ENCODE measurements around the gene IPCEF1.

IPCEF1 gene

DNA sequence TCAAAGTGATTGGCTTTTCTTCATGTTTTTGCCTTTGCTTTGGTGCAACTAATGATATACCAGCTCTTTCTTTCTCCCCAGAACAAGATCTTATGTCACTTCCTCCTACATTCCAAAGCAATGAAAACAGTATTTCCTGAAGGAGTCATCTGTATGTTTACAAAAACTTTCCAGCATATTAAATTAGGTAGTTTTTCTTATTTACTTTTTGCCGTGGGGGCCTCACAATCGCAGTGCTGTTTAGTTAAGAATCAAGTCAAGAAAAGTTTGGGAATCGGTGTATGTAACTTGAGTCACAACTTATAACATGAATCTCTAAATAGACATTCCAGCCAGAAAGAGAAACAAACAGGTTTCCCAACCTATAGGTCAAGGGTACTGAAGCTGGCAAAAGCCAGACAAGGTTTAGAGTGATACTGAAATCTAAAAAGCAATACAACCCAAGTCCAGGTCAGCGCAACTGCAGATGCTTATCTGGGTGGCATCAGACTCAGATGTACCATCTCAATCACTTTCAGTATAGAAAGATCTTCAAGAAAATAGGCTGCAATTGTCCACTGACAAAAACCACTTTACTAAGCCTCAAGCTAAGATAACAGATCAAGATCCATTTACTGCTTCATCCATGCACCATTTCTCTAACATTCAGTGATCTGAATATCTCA lies 63.6 kb downstream of the IPCEF1 start:
- no peak for DNase-seq (ENCODE audit: low spot score)

- DNase-seq (ENCODE audit: low spot score) = no peak
These were observed 64.5 kb downstream of the IPCEF1 start for GRCh38 chr6:154292066-154292465.

- no peak for DNase-seq (ENCODE audit: low spot score)
These were observed 66.6 kb downstream of the IPCEF1 start for GRCh38 chr6:154289818-154290508.

- no peak for DNase-seq (ENCODE audit: low spot score)
These were observed 70.8 kb downstream of the IPCEF1 start for GRCh38 chr6:154285826-154286225.

GRCh38 chr6:154284313-154284853 lies 72.2 kb downstream of the IPCEF1 start:
- DNase-seq (ENCODE audit: low spot score) = no peak

GRCh38 chr6:154280521-154280920 lies 76.1 kb downstream of the IPCEF1 start:
- no peak for DNase-seq (ENCODE audit: low spot score)

GRCh38 chr6:154277629-154278017 lies 79.0 kb downstream of the IPCEF1 start:
- no peak for DNase-seq (ENCODE audit: low spot score)

- DNase-seq (ENCODE audit: low spot score) = peak; percentile 33
These were observed 79.6 kb downstream of the IPCEF1 start for GRCh38 chr6:154276810-154277628.

- no peak for DNase-seq (ENCODE audit: low spot score)
These were observed 82.4 kb downstream of the IPCEF1 start for GRCh38 chr6:154274168-154274567.

DNA sequence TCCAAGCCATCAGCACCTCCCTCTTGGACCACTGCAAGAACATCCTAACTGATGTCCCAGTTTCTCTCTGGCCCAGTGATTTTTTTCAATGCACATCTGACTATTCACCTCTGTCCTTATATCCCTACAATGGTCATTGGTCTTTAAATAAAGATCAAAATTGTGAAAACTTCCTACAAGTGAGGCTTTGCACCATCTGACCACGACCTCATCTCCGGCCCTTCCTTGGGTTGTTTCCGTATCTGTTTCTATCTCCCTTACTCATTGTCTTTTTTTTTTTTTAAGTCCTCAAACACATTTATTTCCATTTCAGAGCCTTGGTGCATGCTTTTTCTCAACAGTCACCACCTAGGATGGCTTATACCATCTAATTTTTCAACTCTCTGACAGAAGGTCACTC lies 88.1 kb downstream of the IPCEF1 start:
- no peak for DNase-seq (ENCODE audit: low spot score)

DNA sequence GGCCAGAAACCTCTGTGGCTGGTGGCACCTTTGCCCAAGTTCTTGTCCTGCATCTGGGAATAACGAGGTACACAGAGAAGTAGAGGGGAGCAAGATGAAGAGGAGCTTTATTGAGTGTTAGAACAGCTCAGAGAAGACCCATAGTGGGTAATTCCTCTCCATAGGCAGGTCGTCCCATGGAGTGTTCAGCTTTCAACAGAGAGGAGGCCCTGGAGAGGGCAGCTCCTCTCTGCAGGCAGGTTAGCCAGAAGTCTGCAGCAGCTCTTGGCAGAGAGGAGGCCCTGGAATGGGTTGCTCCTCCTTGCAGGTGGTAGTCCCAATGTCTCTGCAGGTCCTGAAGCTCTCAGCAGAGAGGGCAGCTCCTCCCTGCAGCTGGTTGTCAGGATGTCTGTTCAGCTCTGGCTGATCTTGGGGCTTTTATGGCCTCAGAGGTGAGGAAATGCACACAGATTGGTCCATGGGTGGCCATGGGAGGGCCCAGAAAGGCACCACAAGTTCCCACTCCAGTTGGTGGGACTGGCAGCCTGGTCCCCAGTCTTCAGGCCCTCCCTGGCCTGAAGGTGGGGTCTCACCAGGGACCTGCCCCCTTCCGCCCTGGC lies 89.0 kb downstream of the IPCEF1 start:
- no peak for DNase-seq (ENCODE audit: low spot score)

DNA sequence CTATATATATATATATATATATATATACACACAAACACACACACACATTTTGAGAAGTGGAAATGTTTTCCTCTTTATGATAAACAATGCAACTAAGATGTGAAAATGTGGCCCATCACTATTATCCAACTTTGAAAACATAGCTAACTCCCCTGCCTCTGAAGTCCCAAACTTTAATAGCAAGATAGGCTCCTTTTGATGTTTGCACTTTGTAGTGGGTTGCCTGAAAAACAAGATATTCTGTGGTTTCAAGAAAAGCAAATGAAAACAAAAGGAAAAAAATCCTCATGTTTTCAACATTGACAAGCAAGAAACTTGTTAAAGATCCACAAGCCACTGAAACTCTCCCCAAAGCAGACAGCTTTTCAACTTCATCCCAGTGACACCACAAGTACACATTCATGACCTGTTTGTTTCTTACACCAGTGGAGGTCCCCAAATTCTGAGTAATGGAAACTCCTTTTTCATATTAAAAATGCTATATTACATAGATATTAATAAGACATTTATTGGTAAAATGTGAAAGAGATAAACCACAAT lies 90.0 kb downstream of the IPCEF1 start:
- no peak for DNase-seq (ENCODE audit: low spot score)

DNA sequence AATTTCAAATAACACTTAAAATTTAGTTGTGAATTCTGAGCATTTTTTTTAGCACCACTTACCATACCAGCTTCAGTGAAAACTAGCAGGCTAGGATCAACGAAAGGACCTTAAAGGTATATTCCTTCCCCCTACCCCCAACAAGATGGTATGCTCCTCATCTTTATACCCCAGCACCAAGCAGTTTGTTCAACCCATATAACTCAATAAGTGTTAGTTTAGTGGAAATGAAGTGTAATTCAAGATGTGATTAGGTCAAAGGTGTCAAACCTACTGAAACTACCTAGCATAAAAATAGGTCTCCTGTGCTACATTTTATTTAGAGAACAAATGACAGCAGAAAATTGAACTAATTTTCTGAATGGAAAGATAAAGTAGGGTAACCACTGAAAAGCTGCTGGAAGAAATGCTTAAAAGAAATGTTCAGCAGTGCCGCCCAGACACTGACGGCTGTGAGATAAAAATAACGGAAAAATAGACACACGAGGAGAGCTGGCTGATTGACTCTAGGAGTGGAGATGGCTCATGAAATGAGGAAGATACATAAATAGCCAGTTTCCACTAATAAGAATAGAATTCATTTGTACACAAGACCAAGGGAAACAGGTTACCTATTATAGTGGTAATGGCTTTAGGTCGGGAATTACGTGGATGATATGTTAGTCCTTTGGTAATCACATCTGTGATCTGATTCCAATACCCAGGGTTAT lies 94.8 kb downstream of the IPCEF1 start:
- DNase-seq (ENCODE audit: low spot score) = no peak

- DNase-seq (ENCODE audit: low spot score) = no peak
These were observed 98.4 kb downstream of the IPCEF1 start for GRCh38 chr6:154258064-154258757.

GRCh38 chr6:154257067-154257466 lies 99.5 kb downstream of the IPCEF1 start:
- DNase-seq (ENCODE audit: low spot score) = no peak

GRCh38 chr6:154252678-154253077 lies 103.9 kb downstream of the IPCEF1 start:
- no peak for DNase-seq (ENCODE audit: low spot score)

- no peak for DNase-seq (ENCODE audit: low spot score)
These were observed 105.5 kb downstream of the IPCEF1 start for GRCh38 chr6:154251116-154251515.

- DNase-seq (ENCODE audit: low spot score) = no peak
These were observed 106.9 kb downstream of the IPCEF1 start for GRCh38 chr6:154249499-154250298.

GRCh38 chr6:154247119-154247861 lies 109.3 kb downstream of the IPCEF1 start:
- no peak for DNase-seq (ENCODE audit: low spot score)

Measured in putamen (tissue), 1 donor.